ENCODE data around the gene KCNC1.

DNA sequence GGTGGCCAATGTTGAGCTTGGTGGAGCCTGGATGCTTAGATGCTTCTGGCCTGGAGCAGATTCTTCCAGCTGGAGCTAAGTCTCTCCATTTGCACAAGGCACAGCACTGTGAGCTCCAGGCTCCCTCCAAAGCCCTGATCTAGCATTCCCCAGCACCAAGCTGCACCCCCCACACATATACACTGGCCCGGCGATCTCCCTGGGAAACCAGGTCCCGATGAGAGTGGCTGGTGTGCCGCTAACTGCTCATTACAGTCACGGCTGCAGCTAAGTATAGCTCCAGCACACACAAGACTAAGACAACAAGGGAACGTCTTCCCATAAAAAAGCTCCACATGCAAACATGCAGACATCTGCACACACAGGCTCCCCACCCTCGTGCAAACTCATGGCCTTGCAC is 17.6 kb downstream of the KCNC1 start:
- TF ChIP-seq GATA2 (IDR thresholded peaks at IDR 0.05; ENCODE audit: low read depth, low read length) (no peak), GATA3 (IDR thresholded peaks at IDR 0.05; ENCODE audit: low read depth, low read length) (no peak)

Measured in SH-SY5Y (cell line).